ENCODE measurements around the gene PLCB1.

The PLCB1 gene

DNA sequence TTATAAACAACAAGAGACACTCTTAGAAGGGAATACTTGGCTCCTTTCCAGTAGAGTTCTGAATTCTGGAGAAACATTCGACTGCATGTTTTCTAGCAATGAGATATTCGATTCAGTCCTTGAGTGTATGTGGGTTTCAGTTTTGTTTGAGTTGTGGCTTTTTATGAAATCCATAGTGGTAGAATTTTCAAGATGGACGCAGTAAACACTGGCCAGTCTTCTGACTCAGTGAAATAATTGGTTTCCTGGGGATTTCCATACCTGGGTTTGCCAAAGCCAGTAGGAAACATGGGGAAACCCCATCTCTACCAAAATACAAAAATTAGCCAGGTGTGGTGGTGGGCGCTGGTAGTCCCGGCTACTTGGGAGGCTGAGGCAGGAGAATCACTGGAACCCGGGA is 663.3 kb downstream of the PLCB1 start:
- no peak overlapping the region for H3K9ac ChIP-seq (ENCODE audit: low read depth, low read length)
- no peaks in the 10 kb centered on the region for H3K36me3 ChIP-seq (ENCODE audit: insufficient read depth, low read length)
- H3K4me1 ChIP-seq (ENCODE audit: insufficient read depth, low read length): no peaks in the 10 kb centered on the region
- H3K9me3 ChIP-seq (ENCODE audit: control insufficient read depth, insufficient read depth, low read length): no peaks in the 10 kb centered on the region

DNA sequence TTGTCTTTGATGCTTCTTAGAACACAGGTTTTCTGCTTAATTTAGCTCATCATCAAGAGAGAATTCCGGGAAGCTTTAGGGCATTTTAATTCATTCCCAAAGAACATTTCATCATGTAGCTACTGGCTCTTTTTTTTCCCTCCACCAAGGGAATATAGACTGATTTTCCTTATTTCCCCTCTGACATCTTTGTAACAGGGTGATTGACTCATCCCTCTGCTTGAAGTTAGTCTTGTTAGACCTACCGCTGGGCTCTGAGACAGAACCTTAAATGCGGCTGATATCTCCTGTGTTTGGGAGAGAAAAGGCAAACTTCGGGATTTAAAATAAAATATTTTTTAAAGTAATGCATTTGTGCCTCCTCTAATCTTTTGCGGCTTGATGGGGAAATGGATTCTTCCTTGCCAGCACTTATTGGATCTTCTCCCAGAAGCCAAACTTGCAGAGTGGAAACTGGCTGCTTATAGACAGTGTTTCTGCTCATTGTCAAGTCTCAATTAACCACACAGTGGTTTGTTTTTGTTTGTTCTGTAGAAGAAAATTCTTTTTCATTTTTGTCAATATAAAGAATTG is 664.1 kb downstream of the PLCB1 start:
- Histone ChIP-seq H3K36me3 (ENCODE audit: insufficient read depth, low read length) (no peaks in the 10 kb centered on the region), H3K4me1 (ENCODE audit: insufficient read depth, low read length) (no peaks in the 10 kb centered on the region), H3K9ac (ENCODE audit: low read depth, low read length) (no peak overlapping the region), H3K9me3 (ENCODE audit: control insufficient read depth, insufficient read depth, low read length) (no peaks in the 10 kb centered on the region)

DNA sequence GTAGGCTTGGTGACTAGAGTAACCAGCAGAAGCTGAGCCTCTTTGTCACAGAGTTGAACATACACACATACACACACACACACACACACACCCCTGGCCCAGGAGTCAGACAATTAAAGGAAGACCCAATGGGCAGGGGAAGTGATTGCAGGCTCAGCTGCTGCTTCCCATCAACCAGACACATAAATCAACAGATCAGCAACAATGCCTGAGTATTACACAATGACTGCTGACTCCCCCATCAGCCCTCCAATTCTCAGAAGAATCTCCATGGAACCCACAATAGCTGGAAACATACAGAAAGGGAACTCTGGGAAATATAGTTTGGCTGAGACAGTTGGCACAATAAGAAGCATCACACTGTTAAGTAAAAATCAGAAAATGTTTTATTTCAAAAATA is 666.4 kb downstream of the PLCB1 start:
- no peak overlapping the region for H3K9ac ChIP-seq (ENCODE audit: low read depth, low read length)
- H3K4me1 ChIP-seq (ENCODE audit: insufficient read depth, low read length): no peaks in the 10 kb centered on the region
- no peaks in the 10 kb centered on the region for H3K36me3 ChIP-seq (ENCODE audit: insufficient read depth, low read length)
- H3K9me3 ChIP-seq (ENCODE audit: control insufficient read depth, insufficient read depth, low read length): no peaks in the 10 kb centered on the region

DNA sequence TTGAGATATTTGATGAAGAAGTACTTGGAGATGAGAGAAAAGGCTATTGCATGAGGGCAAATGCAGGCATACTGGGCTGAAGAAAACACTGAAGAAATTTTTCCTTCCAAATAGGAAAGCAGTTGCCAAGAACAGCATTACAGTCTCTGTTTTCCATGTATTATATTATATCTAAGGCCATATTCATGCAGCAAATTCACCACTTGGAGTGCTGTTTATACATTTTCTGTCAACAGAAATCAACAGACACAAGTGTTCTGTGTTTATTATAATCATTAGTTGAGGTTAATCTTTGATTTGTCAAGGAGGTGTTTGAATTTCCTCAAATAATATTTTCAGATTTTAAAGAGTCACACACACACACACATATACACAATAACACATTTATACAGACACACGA is 668.0 kb downstream of the PLCB1 start:
- Histone ChIP-seq H3K9me3 (ENCODE audit: control insufficient read depth, insufficient read depth, low read length) (no peaks in the 10 kb centered on the region), H3K4me1 (ENCODE audit: insufficient read depth, low read length) (no peaks in the 10 kb centered on the region), H3K36me3 (ENCODE audit: insufficient read depth, low read length) (no peaks in the 10 kb centered on the region), H3K9ac (ENCODE audit: low read depth, low read length) (no peak overlapping the region)

DNA sequence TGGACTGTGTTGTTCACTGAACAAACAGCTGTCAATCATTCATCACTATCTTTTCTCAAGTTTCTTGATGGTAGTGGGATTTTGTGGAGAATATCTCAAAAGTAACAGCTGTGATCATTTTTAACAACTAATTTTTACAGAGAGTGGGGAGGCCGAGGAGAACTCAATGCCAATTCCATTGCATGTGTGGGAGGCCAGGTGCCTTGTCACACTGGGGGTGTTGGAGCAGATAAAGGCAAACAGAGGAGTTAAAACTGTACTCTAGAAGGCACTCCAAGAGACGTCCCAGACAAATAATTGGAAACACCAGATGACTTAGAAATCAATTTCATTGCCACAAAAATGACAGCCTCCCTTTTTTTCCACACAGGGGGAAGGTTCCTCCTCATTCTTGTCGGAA is 669.6 kb downstream of the PLCB1 start:
- no peaks in the 10 kb centered on the region for H3K36me3 ChIP-seq (ENCODE audit: insufficient read depth, low read length)
- no peak overlapping the region for H3K9ac ChIP-seq (ENCODE audit: low read depth, low read length)
- H3K4me1 ChIP-seq (ENCODE audit: insufficient read depth, low read length): 0 out of 2 replicates have a peak, but pooled peaks cover 2% of the 10 kb centered on the region
- no peaks in the 10 kb centered on the region for H3K9me3 ChIP-seq (ENCODE audit: control insufficient read depth, insufficient read depth, low read length)

DNA sequence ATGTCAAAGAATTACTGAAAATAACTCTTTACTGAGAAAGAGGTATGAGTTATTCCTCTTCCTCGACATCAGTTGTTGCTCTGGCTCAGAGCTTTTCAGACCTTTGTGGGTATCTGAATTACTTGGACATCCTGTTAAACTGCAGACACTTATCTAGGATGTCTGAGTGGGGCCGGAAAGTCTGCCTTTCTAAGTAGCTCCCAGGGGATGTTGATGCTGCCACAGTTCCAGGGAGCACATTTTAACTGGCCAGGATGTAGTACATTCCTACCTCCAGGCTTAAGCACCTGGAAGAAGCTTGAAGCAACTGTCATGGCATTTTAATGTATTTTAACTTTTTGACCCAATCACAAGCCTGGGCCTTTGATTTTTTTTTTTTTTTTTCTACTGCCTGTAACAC is 671.0 kb downstream of the PLCB1 start:
- H3K9me3 ChIP-seq (ENCODE audit: control insufficient read depth, insufficient read depth, low read length): no peaks in the 10 kb centered on the region
- no peak overlapping the region for H3K9ac ChIP-seq (ENCODE audit: low read depth, low read length)
- 0 out of 2 replicates have a peak, but pooled peaks cover 3% of the 10 kb centered on the region for H3K4me1 ChIP-seq (ENCODE audit: insufficient read depth, low read length)
- no peaks in the 10 kb centered on the region for H3K36me3 ChIP-seq (ENCODE audit: insufficient read depth, low read length)

DNA sequence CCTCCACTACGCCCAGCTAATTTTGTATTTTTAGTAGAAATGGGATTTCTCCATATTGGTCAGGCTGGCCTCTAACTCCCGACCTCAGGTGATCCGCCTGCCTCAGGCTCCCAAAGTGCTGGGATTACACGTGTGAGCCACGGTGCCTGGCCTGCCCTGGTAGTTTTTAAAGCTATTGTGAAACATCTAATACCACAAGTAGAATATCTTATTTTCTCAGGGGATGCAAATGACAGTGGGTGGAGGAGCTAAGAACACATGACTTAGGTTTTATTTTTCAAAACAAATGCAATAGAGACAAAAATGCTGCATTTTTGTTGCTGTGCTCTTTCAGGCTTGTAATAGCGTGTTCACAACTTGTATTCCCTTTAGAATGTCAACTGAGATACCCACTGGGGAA is 671.9 kb downstream of the PLCB1 start:
- H3K9ac ChIP-seq (ENCODE audit: low read depth, low read length): no peak overlapping the region
- H3K4me1 ChIP-seq (ENCODE audit: insufficient read depth, low read length): peaks cover 4% of the 10 kb centered on the region; the same call in 1 of the 2 replicates
- no peaks in the 10 kb centered on the region for H3K9me3 ChIP-seq (ENCODE audit: control insufficient read depth, insufficient read depth, low read length)
- H3K36me3 ChIP-seq (ENCODE audit: insufficient read depth, low read length): no peaks in the 10 kb centered on the region

DNA sequence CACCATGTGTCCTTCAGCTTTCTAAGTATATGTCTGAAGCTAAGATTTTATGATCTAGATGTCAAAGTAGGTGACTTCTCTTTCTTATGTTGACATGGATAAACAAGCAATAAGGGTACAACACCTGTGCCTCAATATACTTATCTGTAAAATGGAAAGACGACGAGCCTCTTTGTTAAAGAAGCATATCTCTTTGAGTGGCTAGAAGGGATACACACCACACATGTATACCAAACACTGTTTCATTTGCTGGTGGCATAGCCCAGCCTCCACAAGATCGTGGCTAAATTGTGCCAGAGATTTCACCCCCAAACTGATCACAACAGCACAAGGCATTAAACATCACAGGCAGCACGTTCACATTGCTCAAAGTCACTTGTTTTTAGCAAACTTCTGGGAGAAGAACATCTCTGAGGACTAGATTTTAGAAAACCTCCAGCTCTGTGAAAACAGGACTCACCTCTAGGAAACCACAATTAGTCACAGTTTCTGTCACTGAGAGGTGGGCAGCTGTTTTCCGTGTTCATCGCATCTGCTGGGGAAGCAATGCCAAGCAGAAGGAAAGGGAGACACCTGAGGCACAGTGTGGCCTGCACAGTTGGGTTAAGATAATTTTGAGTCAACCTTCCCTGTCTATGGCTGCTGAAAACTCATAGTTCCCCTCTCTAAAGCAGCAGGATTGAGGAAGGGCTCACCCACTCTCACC is 673.8 kb downstream of the PLCB1 start:
- peaks cover 23% of the 10 kb centered on the region for H3K4me1 ChIP-seq (ENCODE audit: insufficient read depth, low read length)
- no peaks in the 10 kb centered on the region for H3K36me3 ChIP-seq (ENCODE audit: insufficient read depth, low read length)
- no peaks in the 10 kb centered on the region for H3K9me3 ChIP-seq (ENCODE audit: control insufficient read depth, insufficient read depth, low read length)
- H3K9ac ChIP-seq (ENCODE audit: low read depth, low read length): no peak overlapping the region

DNA sequence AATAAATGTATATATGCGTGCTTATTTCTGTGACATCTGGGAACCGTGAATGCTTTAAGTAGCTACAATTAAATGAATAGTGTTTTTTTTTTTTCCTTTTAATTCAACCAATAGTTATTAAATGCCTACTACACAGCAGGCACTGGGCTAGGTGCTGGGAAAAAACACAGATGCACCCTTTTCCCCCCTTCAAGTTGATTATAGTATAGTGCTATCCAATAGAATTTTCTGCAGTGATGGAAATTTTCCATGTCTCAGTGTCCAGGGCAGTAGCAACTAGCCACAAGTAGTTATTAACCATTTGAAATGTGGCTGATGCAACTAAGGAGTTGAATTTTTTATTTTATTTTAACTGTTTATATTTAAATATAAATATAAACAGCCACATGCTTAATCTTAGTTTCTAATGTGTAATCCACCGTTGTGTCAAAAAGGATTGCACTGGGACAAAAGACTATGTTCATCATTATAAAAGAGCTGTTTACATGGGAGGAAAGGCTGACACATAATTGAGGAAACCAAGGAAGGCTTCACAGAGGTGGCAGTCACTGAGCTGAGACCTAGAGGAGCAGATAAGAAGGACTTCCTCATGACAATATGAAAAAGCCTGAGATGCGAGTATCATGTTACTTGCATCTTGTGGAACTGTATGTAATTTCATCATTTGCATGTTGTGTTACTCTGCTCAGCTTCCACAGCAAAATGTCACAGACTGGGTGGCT is 675.6 kb downstream of the PLCB1 start:
- H3K9ac ChIP-seq (ENCODE audit: low read depth, low read length): no peak overlapping the region
- peaks cover 40% of the 10 kb centered on the region for H3K4me1 ChIP-seq (ENCODE audit: insufficient read depth, low read length)
- no peaks in the 10 kb centered on the region for H3K36me3 ChIP-seq (ENCODE audit: insufficient read depth, low read length)
- H3K9me3 ChIP-seq (ENCODE audit: control insufficient read depth, insufficient read depth, low read length): no peaks in the 10 kb centered on the region

DNA sequence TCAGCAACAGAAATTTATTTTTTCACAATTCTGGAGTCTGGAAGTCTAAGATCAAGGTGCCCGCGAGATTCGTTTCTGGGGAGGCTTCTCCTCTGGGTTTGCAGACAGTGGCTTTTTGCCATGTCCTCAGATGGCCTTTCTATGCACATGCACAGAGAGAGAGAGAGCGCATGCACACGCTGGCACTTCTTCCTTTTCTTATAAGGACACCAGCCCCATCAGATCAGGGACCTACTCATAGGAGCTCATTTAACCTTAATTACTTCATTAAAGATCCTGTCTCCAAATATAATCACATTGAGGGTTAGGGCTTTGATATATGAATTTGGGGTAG is 676.1 kb downstream of the PLCB1 start:
- Histone ChIP-seq H3K4me1 (ENCODE audit: insufficient read depth, low read length) (peaks cover 44% of the 10 kb centered on the region), H3K36me3 (ENCODE audit: insufficient read depth, low read length) (no peaks in the 10 kb centered on the region), H3K9me3 (ENCODE audit: control insufficient read depth, insufficient read depth, low read length) (no peaks in the 10 kb centered on the region), H3K9ac (ENCODE audit: low read depth, low read length) (no peak overlapping the region)

DNA sequence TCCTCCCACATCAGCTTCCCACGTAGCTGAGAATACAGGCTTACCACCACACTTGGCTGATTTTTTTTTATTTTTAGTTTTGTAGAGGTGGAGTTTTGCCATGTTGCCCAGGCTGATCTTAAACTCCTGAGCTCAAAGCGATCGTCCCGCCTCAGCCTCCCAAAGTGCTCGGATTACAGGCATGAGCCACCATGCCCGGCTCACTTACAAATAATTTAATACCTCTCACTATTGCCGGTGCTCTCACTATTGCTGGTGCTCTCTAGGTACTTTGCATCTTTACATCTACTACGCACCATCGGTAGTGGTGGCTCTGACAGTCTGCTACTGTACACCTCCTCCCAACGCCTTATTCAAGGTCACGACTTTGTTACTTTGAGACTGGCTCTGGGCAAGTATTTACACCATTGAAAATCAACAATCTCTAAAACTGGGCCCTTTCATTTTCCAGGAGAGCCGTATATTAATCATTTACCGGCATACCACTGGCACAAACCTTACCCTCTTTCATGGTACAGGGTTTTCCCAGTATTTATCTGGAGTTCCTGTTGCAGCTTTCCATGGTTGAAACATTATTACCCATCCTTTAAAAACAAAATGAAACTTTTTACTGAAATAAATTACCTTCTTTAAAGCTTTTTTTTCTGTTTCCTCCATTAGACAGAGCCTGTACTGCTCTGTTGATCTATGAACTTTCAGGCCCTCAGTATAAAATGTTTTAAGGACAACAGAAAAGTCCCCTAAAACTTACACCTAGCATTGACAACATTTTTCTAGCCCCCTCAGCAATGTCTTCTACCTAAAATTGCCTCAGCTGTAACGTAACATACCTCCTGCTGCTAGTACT is 677.3 kb downstream of the PLCB1 start:
- H3K4me1 ChIP-seq (ENCODE audit: insufficient read depth, low read length): peaks cover 44% of the 10 kb centered on the region
- H3K9me3 ChIP-seq (ENCODE audit: control insufficient read depth, insufficient read depth, low read length): no peaks in the 10 kb centered on the region
- H3K36me3 ChIP-seq (ENCODE audit: insufficient read depth, low read length): no peaks in the 10 kb centered on the region
- H3K9ac ChIP-seq (ENCODE audit: low read depth, low read length): no peak overlapping the region

DNA sequence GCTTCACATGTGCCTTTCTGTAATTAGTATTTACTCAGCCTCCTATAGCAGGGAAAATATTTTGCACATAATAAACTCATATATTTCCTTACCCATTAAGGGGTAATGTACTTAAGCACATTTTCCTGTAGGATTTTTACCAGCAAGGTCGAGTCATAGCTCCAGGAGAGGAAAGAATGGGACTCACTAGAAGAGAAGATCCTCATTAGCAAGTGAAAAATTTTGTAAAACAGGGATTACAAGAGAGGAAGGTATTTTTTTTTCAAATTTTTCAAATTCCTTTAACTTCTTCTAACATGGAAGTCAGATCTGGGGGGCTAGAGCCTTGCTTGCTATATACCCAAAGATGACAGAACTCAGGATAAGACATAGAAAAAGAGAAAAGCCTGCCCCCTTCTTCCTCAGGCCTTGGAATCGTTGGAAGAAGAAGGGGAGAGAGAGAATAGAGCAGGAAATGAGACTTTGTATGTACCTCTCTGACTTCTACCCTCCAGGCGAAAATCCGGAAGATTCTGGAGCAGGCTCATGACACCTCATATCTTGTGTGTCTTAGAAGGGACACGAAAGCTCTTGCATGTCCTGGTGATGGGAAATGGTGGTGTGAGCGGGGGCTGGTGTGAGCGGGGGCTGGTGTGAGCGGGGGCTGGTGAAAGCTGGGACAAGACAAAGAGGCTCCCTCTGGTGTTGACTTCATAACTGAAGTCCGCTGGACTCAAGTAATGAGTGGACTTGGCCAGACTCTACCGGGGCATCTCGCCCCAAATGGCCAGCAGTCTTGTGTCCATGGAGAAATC is 679.9 kb downstream of the PLCB1 start:
- H3K4me1 ChIP-seq (ENCODE audit: insufficient read depth, low read length): peaks cover 41% of the 10 kb centered on the region
- no peak overlapping the region for H3K9ac ChIP-seq (ENCODE audit: low read depth, low read length)
- H3K36me3 ChIP-seq (ENCODE audit: insufficient read depth, low read length): no peaks in the 10 kb centered on the region
- H3K9me3 ChIP-seq (ENCODE audit: control insufficient read depth, insufficient read depth, low read length): no peaks in the 10 kb centered on the region

DNA sequence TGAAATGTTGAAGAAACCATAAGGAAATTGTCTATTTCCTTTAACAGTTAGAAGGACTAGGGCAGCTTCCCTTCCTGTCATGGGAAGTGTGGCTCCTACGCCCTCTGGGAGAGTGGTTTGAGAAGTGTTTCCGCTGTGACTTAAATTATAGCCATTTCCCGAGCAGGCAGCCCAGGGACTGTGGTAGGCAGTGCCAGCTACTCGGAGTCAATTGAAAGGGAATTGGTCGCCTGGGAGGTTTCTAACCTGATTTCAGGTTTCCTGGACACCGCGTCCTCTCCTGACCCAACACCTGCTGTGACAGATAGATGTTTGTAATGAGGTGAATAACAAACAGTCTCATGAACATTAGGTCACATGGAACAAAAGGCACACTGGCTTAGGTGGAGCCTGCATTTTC is 680.8 kb downstream of the PLCB1 start:
- H3K4me1 ChIP-seq (ENCODE audit: insufficient read depth, low read length): peaks cover 41% of the 10 kb centered on the region
- no peaks in the 10 kb centered on the region for H3K36me3 ChIP-seq (ENCODE audit: insufficient read depth, low read length)

DNA sequence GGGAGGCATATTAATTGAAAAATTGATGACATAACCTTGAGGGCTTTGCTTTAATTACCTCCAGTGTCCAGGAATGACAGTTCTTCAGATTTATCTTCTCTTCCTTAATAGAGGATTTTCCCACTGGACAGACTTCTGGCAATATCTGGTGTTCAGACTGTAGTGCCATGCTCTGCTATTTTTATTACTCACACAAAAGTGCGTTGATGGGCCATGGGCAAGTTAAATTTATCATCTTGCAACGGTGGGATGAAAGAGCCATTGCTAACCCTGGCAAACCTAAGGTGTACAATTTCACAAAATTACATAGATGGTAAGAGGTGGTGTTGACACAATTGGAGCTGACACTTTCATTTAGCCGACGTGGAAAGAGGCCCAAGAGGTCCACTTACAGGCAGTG is 683.1 kb downstream of the PLCB1 start:
- H3K9me3 ChIP-seq (ENCODE audit: control insufficient read depth, insufficient read depth, low read length): no peaks in the 10 kb centered on the region
- H3K36me3 ChIP-seq (ENCODE audit: insufficient read depth, low read length): no peaks in the 10 kb centered on the region
- peaks cover 27% of the 10 kb centered on the region for H3K4me1 ChIP-seq (ENCODE audit: insufficient read depth, low read length)
- H3K9ac ChIP-seq (ENCODE audit: low read depth, low read length): no peak overlapping the region

More for the DNA sequence above, 680.8 kb downstream of the PLCB1 start:
- H3K9me3 ChIP-seq (ENCODE audit: control insufficient read depth, insufficient read depth, low read length): no peaks in the 10 kb centered on the region
- H3K9ac ChIP-seq (ENCODE audit: low read depth, low read length): no peak overlapping the region

Measured in ES-I3 (cell line).